HL-60 (cell line): ENCODE measurements around the gene MRPL30.

Experiments used
- DNase-seq, 2 experiments: peaks; one replicate each; pipeline ENCODE4 v3.0.0-alpha.2; 2010 to 2020; ENCODE audit warnings: low read depth in 1 of 2, low spot score in 1 of 2
- H3K27ac ChIP-seq: fragments of 250-450 bp; sonication (Bioruptor Pico); replicated peaks from 2 replicates; pipeline ENCODE4 v1.5.1; 2020; ENCODE audit warnings: mild to moderate bottlenecking, moderate library complexity
- H3K27me3 ChIP-seq: fragments of 250-450 bp; sonication (Bioruptor Pico); 2 replicates; pipeline ENCODE4 v1.5.1; 2021; ENCODE audit warnings: mild to moderate bottlenecking, moderate library complexity; ENCODE audit not compliant: insufficient read depth, poor library complexity, severe bottlenecking
- H3K4me3 ChIP-seq: replicated peaks from 2 replicates; pipeline ENCODE4 v1.5.1; 2011; ENCODE audit warnings: mild to moderate bottlenecking, control low read depth, low read length; ENCODE audit not compliant: insufficient read depth
- CTCF ChIP-seq: IDR thresholded peaks from one replicate; pipeline ENCODE4 v1.5.1; 2011; ENCODE audit warnings: low read length, control low read depth, inconsistent platforms; ENCODE audit not compliant: insufficient read depth
- GABPA ChIP-seq: IDR thresholded peaks from 2 replicates; pipeline ENCODE4 v1.6.1; 2012; ENCODE audit warnings: low read depth
- POLR2AphosphoS5 ChIP-seq: IDR thresholded peaks from 2 replicates; pipeline ENCODE4 v1.6.1; 2012; ENCODE audit warnings: low read depth
- SPI1 ChIP-seq: IDR thresholded peaks from 2 replicates; pipeline ENCODE4 v1.6.1; 2012; ENCODE audit warnings: low read depth, mild to moderate bottlenecking, borderline replicate concordance
- TF ChIP-seq, protein P1 (sequence below): IDR thresholded peaks from 2 replicates; pipeline ENCODE4 v1.6.1; 2012; ENCODE audit warnings: low read depth; ENCODE audit not compliant: insufficient replicate concordance

MRPL30 gene

DNA sequence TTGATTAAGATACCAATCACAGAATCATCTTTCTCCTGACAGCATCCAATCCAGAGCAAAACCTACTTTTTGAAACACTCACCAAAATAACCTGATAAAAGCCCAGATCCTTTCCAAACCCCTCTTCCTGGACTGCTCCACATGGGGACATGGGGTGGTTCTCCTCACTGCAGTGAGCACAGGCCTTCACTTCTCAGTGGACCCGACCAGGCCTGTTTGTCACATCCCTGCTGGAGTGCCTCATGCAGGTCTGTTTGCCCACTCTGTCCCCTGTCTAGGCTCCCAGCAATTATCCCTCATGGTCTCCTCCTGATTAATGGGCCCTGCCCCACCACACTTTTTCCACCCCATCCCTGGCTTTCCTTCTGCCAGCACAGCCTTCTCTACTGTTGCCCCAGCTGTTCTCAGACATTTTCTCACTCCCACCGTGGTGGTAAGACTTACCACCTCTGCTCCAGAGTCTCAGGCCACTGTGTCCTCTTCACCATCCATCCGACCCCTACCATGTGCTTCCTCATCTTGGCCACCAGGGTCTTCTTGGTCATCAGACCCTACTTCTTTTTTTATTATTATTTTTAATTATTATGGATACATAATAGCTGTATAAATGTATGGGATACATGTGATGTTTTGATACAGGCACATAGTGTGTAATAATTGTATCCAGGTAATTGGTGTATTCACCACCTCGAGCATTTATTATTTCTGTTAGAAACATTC lies 21.1 kb downstream of the MRPL30 start:
- DNase-seq = no peak
- Histone ChIP-seq H3K4me3 (no peak overlapping the region), H3K27ac (no peak overlapping the region), H3K27me3 (no peaks in the 10 kb centered on the region)
- TF ChIP-seq GABPA (no peak), POLR2AphosphoS5 (no peak), CTCF (no peak), SPI1 (no peak)
- TF ChIP-seq, protein P1, sequence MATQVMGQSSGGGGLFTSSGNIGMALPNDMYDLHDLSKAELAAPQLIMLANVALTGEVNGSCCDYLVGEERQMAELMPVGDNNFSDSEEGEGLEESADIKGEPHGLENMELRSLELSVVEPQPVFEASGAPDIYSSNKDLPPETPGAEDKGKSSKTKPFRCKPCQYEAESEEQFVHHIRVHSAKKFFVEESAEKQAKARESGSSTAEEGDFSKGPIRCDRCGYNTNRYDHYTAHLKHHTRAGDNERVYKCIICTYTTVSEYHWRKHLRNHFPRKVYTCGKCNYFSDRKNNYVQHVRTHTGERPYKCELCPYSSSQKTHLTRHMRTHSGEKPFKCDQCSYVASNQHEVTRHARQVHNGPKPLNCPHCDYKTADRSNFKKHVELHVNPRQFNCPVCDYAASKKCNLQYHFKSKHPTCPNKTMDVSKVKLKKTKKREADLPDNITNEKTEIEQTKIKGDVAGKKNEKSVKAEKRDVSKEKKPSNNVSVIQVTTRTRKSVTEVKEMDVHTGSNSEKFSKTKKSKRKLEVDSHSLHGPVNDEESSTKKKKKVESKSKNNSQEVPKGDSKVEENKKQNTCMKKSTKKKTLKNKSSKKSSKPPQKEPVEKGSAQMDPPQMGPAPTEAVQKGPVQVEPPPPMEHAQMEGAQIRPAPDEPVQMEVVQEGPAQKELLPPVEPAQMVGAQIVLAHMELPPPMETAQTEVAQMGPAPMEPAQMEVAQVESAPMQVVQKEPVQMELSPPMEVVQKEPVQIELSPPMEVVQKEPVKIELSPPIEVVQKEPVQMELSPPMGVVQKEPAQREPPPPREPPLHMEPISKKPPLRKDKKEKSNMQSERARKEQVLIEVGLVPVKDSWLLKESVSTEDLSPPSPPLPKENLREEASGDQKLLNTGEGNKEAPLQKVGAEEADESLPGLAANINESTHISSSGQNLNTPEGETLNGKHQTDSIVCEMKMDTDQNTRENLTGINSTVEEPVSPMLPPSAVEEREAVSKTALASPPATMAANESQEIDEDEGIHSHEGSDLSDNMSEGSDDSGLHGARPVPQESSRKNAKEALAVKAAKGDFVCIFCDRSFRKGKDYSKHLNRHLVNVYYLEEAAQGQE = no peak

DNA sequence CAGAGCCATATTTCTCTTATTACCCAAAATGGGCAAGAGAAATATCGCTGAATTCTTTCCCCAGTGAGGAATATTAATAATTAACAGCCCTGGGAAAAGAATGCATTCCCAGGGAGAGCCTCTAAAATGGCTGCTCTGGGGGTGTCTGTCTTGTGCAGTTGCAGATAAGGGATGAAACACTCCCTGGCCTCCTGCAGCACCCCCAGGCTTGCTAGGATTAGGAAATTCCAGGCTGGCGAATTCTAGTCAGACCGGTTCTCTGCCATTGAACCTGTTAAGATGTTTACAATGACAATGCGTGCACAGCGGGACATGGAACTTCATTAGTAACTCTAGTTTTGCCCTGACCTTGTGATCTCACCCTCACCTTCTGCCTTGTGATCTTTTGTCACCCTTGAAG lies 24.5 kb downstream of the MRPL30 start:
- TF ChIP-seq, protein P1 = no peak
- TF ChIP-seq SPI1 = no peak
- no peak for TF ChIP-seq POLR2AphosphoS5
- TF ChIP-seq CTCF = no peak
- Histone ChIP-seq H3K4me3 (no peak overlapping the region), H3K27ac (no peak overlapping the region), H3K27me3 (no peaks in the 10 kb centered on the region)
- DNase-seq = no peak

DNA sequence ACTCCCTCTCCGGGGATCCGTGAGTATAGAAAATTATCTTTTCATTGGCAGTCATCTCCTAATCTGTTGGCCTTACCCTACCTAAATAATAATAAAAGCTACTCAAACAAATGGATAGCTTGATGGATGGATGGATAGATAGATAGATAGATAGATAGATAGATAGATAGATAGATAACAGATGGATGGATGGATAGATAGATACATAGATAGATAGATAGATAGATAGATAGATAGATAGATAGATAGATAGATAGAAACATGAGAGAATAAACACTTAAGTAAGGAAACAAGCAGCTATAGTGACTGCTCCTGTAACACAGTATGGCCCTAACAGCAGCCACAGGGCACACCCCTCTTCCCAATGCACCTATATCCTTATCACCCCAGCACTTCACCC lies 35.1 kb downstream of the MRPL30 start:
- Histone ChIP-seq H3K27me3 (no peaks in the 10 kb centered on the region), H3K27ac (no peak overlapping the region), H3K4me3 (no peak overlapping the region)
- DNase-seq = no peak
- no peak for TF ChIP-seq SPI1
- TF ChIP-seq, protein P1 = no peak
- TF ChIP-seq CTCF = no peak
- no peak for TF ChIP-seq GABPA
- no peak for TF ChIP-seq POLR2AphosphoS5
